Spleen (tissue), 7 donors: Measurements from ENCODE around the gene ABLIM2.

ENCODE experiments used
- POLR2A ChIP-seq, 3 donors: fragments of 450-650 bp; IDR thresholded peaks; one replicate each; pipeline ENCODE4 v1.5.1; 2017; ENCODE audit warnings: antibody characterized with exemption in 3 of 3, mild to moderate bottlenecking in 1 of 3
- POLR2AphosphoS5 ChIP-seq, 3 donors: sonication (generic); formaldehyde crosslinking; IDR thresholded peaks; one replicate each; pipeline ENCODE4 v1.5.1; 2017; ENCODE audit warnings: antibody characterized with exemption in 3 of 3
- TF ChIP-seq, protein P1 (sequence below), 11 experiments: fragments of 200-600 bp in 7 of 11; fragments of 450-650 bp in 4 of 11; sonication (generic) in 4 of 11; IDR thresholded peaks in 8 of 11; conservative IDR thresholded peaks in 3 of 11; 1 replicate in 7 of 11; 2 replicates in 4 of 11; pipeline versions ENCODE4 v1.4.0 to v1.8.0; 2016 to 2021; ENCODE audit warnings: antibody characterized with exemption in 11 of 11, inconsistent platforms in 4 of 11, mild to moderate bottlenecking in 1 of 11
- donor health status: DM: no; HTN: no; CAD: no; lungs with moderate emphysema.
- donor health status: DM: no; HTN: no; CAD: no.
- donor health status: DM: no; HTN: no; CAD: no.

DNA sequence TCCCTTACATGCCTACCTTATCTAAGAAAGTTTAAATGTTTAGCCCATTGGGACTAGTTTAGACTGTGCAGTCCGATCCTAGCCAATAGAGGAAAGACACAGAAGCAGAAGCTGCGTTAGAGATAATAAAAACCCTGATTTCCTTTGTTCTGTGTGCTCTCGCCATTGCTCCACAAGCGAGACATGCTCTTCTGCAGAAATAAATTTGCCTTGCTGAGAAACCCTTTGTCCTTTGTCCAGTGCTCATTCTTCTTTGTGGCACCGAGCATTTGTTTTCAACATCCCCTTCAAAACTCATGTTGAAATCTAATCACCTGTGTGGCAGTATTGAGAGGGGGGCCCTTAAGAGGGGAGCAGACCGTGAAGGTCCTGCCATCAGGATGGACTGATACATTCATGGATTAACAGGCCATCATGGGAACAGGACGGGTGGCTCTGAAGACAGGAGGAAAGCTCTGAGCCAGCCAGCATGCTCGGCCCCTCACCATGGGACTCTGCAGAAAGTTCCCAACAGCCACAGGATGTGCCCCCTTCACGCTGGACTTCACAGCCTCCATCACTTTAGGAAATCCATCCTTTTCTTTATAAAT lies 94.5 kb downstream of the ABLIM2 start:
- TF ChIP-seq POLR2A (IDR thresholded peaks at IDR 0.05), result no peak
- TF ChIP-seq, protein P1, sequence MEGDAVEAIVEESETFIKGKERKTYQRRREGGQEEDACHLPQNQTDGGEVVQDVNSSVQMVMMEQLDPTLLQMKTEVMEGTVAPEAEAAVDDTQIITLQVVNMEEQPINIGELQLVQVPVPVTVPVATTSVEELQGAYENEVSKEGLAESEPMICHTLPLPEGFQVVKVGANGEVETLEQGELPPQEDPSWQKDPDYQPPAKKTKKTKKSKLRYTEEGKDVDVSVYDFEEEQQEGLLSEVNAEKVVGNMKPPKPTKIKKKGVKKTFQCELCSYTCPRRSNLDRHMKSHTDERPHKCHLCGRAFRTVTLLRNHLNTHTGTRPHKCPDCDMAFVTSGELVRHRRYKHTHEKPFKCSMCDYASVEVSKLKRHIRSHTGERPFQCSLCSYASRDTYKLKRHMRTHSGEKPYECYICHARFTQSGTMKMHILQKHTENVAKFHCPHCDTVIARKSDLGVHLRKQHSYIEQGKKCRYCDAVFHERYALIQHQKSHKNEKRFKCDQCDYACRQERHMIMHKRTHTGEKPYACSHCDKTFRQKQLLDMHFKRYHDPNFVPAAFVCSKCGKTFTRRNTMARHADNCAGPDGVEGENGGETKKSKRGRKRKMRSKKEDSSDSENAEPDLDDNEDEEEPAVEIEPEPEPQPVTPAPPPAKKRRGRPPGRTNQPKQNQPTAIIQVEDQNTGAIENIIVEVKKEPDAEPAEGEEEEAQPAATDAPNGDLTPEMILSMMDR (IDR thresholded peaks at IDR 0.05 in 8 of 11, conservative IDR thresholded peaks at IDR 0.05 in 3 of 11), result no peak
- no peak for TF ChIP-seq POLR2AphosphoS5 (IDR thresholded peaks at IDR 0.05)
